Measurements from ENCODE around the gene PPBP. TPM values are rescaled to one million over a fixed set of nuclear protein-coding genes. Genes with fewer than 3 reads are reported as not detected.

The PPBP gene
- total RNA-seq, 1 experiment from 2014 or later = not detected

- TF ChIP-seq ATF2 (CRISPR knock-in tag; IDR thresholded peaks at IDR 0.05; ENCODE audit: borderline replicate concordance, low read depth) = no peak
- TF ChIP-seq E2F1 (CRISPR knock-in tag; IDR thresholded peaks at IDR 0.05) = no peak
- no peak for TF ChIP-seq STAT6 (CRISPR knock-in tag; conservative IDR thresholded peaks at IDR 0.05; ENCODE audit: low read depth)
- TF ChIP-seq RORB (CRISPR knock-in tag; IDR thresholded peaks at IDR 0.05) = no peak
- TF ChIP-seq ESRRA (CRISPR knock-in tag; IDR thresholded peaks at IDR 0.05; ENCODE audit: borderline replicate concordance) = no peak
- no peak for TF ChIP-seq FOXP4 (CRISPR knock-in tag; IDR thresholded peaks at IDR 0.05)
These were observed 44.1 kb upstream of the PPBP start (continued) for GRCh38 chr4:74032064-74032463.

GRCh38 chr4:74031576-74031975 lies 43.6 kb upstream of the PPBP start:
- CTCF ChIA-PET = interaction anchor here (1.2 kb wide), 1 partner anchor 33 kb away, joined by 3 read pairs; the partner anchor contains the start of gene CXCL5

More at GRCh38 chr4:74031576-74031975, 43.6 kb upstream of the PPBP start:
- DNase-seq (ENCODE audit: low spot score) (no peak), ATAC-seq (no peak)
- POLR2A ChIA-PET = no interaction called here
- no peaks in the 10 kb centered on the region for H3K36me3 Mint-ChIP-seq
- TF ChIP-seq ZNF396 (CRISPR knock-in tag; IDR thresholded peaks at IDR 0.05; ENCODE audit: borderline replicate concordance) (no peak), NR2C2 (CRISPR knock-in tag; IDR thresholded peaks at IDR 0.05) (no peak), STAT6 (CRISPR knock-in tag; conservative IDR thresholded peaks at IDR 0.05; ENCODE audit: low read depth) (no peak), MLX (CRISPR knock-in tag; IDR thresholded peaks at IDR 0.05) (no peak), FOXK1 (CRISPR knock-in tag; IDR thresholded peaks at IDR 0.05) (no peak), IRF1 (CRISPR knock-in tag; IDR thresholded peaks at IDR 0.05) (no peak), TP53 (CRISPR knock-in tag; IDR thresholded peaks at IDR 0.05) (no peak), ZSCAN18 (CRISPR knock-in tag; IDR thresholded peaks at IDR 0.05) (no peak), ZMAT4 (CRISPR knock-in tag; IDR thresholded peaks at IDR 0.05) (no peak)
- H3K27me3 Mint-ChIP-seq (ENCODE audit: low read depth) = no peaks in the 10 kb centered on the region
- H3K4me1 Mint-ChIP-seq = peaks cover 9% of the 10 kb centered on the region; the same call in 1 of the 2 replicates
- no peak overlapping the region for H3K27ac Mint-ChIP-seq
- no peaks in the 10 kb centered on the region for H3K9me3 Mint-ChIP-seq
- no peak overlapping the region for H3K4me3 Mint-ChIP-seq
